Stimulated activated CD4-positive, alpha-beta T cell treated with anti-CD3 and anti-CD28 coated beads, Interleukin-1b, Interleukin-23, amount 100 ng/mL, for 24 hours (primary cell): ENCODE data around the gene PTAR1.

Experiments used
- DNase-seq, 4 experiments: peaks; one replicate each; pipeline ENCODE4 v3.0.0-alpha.2; 2020; ENCODE audit warnings: low read depth in 4 of 4, low spot score in 1 of 4

The PTAR1 gene

GRCh38 chr9:69674716-69675438 lies 84.9 kb downstream of the PTAR1 start:
- no peak for DNase-seq

GRCh38 chr9:69674112-69674685 lies 85.6 kb downstream of the PTAR1 start:
- DNase-seq = no peak

- DNase-seq = no peak
Observed at GRCh38 chr9:69673311-69673640, 86.5 kb downstream of the PTAR1 start.

- DNase-seq = peak; percentile 41 to 59 (median 53)
Observed at GRCh38 chr9:69672596-69673310, 87.1 kb downstream of the PTAR1 start.

GRCh38 chr9:69671879-69672595 lies 87.8 kb downstream of the PTAR1 start, which contains the start of gene APBA1:
Gene APBA1, minus strand, starts transcription at chr9:69672371.
- peak in 3 of 4 experiments; percentile 6 to 38 (median 17) for DNase-seq

GRCh38 chr9:69671311-69671878 lies 88.4 kb downstream of the PTAR1 start:
- DNase-seq = no peak

- DNase-seq = no peak
Observed at GRCh38 chr9:69667306-69667705, 92.5 kb downstream of the PTAR1 start.

GRCh38 chr9:69660304-69660703 lies 99.5 kb downstream of the PTAR1 start:
- DNase-seq = no peak
